Airway epithelial cell (primary cell): ENCODE results near the gene ANAPC1. TPM values are rescaled to one million over a fixed set of nuclear protein-coding genes. Genes with fewer than 3 reads are reported as not detected.

Experiments
- total RNA-seq: library from RNA; depleted of rRNA; stranded (reverse); fragments of >200 nt; gene quantifications from 2 replicates; pipeline ENCODE4 v1.2.3, GENCODE V29; 2015

The ANAPC1 gene
- 40.8 and 45.4 TPM in 2 replicates for total RNA-seq

GRCh38 chr2:111883661-111884591 is at the start of gene ANAPC1:
TSS of gene ANAPC1 (minus strand) at chr2:111884193. CDS start at chr2:111880825, 3,368 bp downstream.

GRCh38 chr2:111897924-111898702 is 14.1 kb upstream of the ANAPC1 start, which contains the start of gene MERTK:
TSS of gene MERTK (plus strand) at chr2:111898607. CDS start at chr2:111898736, 129 bp downstream.

Other genes starting within 250 kb of the ANAPC1 start
- gene MERTK, start 14.4 kb upstream of the ANAPC1 start, total RNA-seq, result 2.3 and 2.8 TPM in 2 replicates
- 14.9 and 15.3 TPM in 2 replicates for gene TMEM87B, start 171.1 kb upstream of the ANAPC1 start, total RNA-seq